Pancreas (tissue), 10 donors: ENCODE measurements around the gene SUGP2. TPM values are rescaled to one million over a fixed set of nuclear protein-coding genes. Genes with fewer than 3 reads are reported as not detected.

Experiments
- ATAC-seq, 4 donors: fragments of 200-7000 bp; cut with Tn5 transposase; one replicate each; pipeline versions ENCODE4 v1.8.0 to v1.9.1; 2020; ENCODE audit warnings: mild to moderate bottlenecking in 4 of 4, moderate library complexity in 4 of 4
- DNase-seq, 6 donors: peaks; one replicate each; pipeline ENCODE4 v3.0.0-alpha.2; 2020
- FAIRE-seq: peaks from 2 replicates; lab custom pipeline; 2012; peaks lifted over from hg19 to GRCh38; lab: Jason Lieb, UNC
- H3K27ac ChIP-seq, 4 donors: fragments of 200-600 bp; sonication (generic); 1 replicate in 3 of 4; 2 replicates in 1 of 4; pipeline versions ENCODE4 v1.5.0 to v1.8.0; 2020
- H3K27me3 ChIP-seq, 4 donors: fragments of 200-600 bp; one replicate each; pipeline ENCODE4 v1.8.0; 2021
- H3K36me3 ChIP-seq, 3 donors: fragments of 200-600 bp; sonication (generic) in 1 of 3; one replicate each; pipeline versions ENCODE4 v1.5.0 to v1.8.0; 2020 to 2021
- H3K4me1 ChIP-seq, 3 donors: fragments of 200-600 bp; one replicate each; pipeline ENCODE4 v1.8.0; 2021
- H3K4me3 ChIP-seq, 4 donors: fragments of 200-600 bp; sonication (generic) in 2 of 4; one replicate each; pipeline versions ENCODE4 v1.5.0 to v1.8.0; 2020 to 2021
- H3K9me3 ChIP-seq, 4 donors: fragments of 200-600 bp; one replicate each; pipeline ENCODE4 v1.8.0; 2021
- WGBS, 2 donors: extraction: QIAGEN DNeasy Blood & Tissue Kit; methylation state at CpG; one replicate each; pipeline ENCODE4 v1.1.7; 2013; 5-methylcytosine and 5-hydroxymethylcytosine counted together
- intact Hi-C, 3 donors: fragments of 100-400 bp; cut with DNase I; formaldehyde crosslinking; loops; one replicate each; pipeline versions ENCODE4 v1.11.1 to v1.14.2; 2022
- polyA plus RNA-seq, 2 donors: library from polyadenylated mRNA; stranded (reverse); fragments of 200-250 nt; gene quantifications; one replicate each; pipeline ENCODE4 v1.2.3, GENCODE V29; 2013
- total RNA-seq, 6 donors: library from RNA; stranded (reverse); fragmentation: NEBNext Ultra II Directional in 4 of 6; extraction: Animal tissue kit (Norgen Biotek cat#: 25700) in 4 of 6; gene quantifications; one replicate each; pipeline versions ENCODE4 v1.2.1 to v1.2.4, GENCODE V29; 2021 to 2023
- TF ChIP-seq, protein P1 (sequence below), 4 donors: fragments of 200-600 bp; sonication (generic) in 3 of 4; IDR thresholded peaks; one replicate each; pipeline versions ENCODE4 v1.5.0 to v1.8.0; 2021; ENCODE audit warnings: antibody characterized with exemption in 4 of 4
- donor health status: healthy with polysubstance abuse.
- donor health status: DM: no; HTN: no; CAD: no; lungs with moderate emphysema.
- donor health status: DM: no; HTN: no; CAD: no.
- donor health status: control.
- donor health status: control.
- donor health status: Bipolar disorder and iron deficiency.
- donor health status: DM: yes; HTN: yes; CAD: no.
- donor health status: DM: no; HTN: no; CAD: no.
- donor health status: DM: no; HTN: no; CAD: no.
- donor health status: DM: yes; HTN: yes; CAD: no.

SUGP2 gene
- total and polyA plus RNA-seq, 8 donors, result 15.4 to 60.6 (median 25.3) TPM

DNA sequence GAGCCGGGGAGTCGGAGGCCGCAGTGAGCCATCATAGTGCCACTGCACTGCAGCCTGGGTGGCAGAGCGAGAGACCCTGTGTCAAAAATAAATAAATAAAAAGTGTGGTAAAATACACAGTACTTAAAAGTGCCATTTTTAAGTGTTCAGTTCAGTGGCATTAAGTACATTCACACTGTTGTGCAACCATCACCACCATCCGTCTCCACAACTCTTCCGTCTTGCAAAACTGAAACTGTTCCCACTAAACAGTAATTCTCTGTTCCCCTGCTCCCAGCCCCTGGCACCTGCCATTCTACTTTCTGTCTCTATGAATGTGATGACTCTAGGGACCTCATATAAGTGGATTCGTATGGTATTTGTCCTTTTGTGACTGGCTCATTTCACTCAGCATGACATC is 43.8 kb upstream of the SUGP2 start:
- FAIRE-seq (no peak), ATAC-seq (no peak), DNase-seq (no peak)
- Histone ChIP-seq H3K27me3 (no peaks in the 10 kb centered on the region), H3K9me3 (no peaks in the 10 kb centered on the region), H3K4me1 (no peaks in the 10 kb centered on the region), H3K36me3 (no peaks in the 10 kb centered on the region), H3K4me3 (no peak overlapping the region), H3K27ac (no peak overlapping the region)
- TF ChIP-seq, protein P1, sequence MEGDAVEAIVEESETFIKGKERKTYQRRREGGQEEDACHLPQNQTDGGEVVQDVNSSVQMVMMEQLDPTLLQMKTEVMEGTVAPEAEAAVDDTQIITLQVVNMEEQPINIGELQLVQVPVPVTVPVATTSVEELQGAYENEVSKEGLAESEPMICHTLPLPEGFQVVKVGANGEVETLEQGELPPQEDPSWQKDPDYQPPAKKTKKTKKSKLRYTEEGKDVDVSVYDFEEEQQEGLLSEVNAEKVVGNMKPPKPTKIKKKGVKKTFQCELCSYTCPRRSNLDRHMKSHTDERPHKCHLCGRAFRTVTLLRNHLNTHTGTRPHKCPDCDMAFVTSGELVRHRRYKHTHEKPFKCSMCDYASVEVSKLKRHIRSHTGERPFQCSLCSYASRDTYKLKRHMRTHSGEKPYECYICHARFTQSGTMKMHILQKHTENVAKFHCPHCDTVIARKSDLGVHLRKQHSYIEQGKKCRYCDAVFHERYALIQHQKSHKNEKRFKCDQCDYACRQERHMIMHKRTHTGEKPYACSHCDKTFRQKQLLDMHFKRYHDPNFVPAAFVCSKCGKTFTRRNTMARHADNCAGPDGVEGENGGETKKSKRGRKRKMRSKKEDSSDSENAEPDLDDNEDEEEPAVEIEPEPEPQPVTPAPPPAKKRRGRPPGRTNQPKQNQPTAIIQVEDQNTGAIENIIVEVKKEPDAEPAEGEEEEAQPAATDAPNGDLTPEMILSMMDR (IDR thresholded peaks at IDR 0.05), result no peak
- 95 to 96% methylated on average over 7 of the region's 7 CpGs for WGBS, 2 donors
- intact Hi-C loops, result no loop called here

- Histone ChIP-seq H3K36me3 (no peaks in the 10 kb centered on the region), H3K4me3 (no peak overlapping the region), H3K27me3 (no peaks in the 10 kb centered on the region), H3K27ac (no peak overlapping the region), H3K9me3 (no peaks in the 10 kb centered on the region), H3K4me1 (no peaks in the 10 kb centered on the region)
- TF ChIP-seq, protein P1 (IDR thresholded peaks at IDR 0.05), result no peak
- ATAC-seq, result no peak
- DNase-seq, result no peak
- intact Hi-C loops, result no loop called here
- FAIRE-seq, result no peak
- 94 to 100% methylated on average over 1 of the region's 1 CpG for WGBS, 2 donors
These were observed 43.2 kb upstream of the SUGP2 start for GRCh38 chr19:19076476-19076875.

- ATAC-seq (no peak), FAIRE-seq (no peak), DNase-seq (no peak)
- TF ChIP-seq, protein P1 (IDR thresholded peaks at IDR 0.05), result no peak
- 92 to 93% methylated on average over 8 of the region's 8 CpGs for WGBS, 2 donors
- no peak overlapping the region for H3K27ac ChIP-seq
- H3K4me3 ChIP-seq, result no peak overlapping the region
- intact Hi-C loops, result no loop called here
- H3K9me3 ChIP-seq, result no peaks in the 10 kb centered on the region
- H3K36me3 ChIP-seq, result no peaks in the 10 kb centered on the region
- H3K27me3 ChIP-seq, result no peaks in the 10 kb centered on the region
- H3K4me1 ChIP-seq, result no peaks in the 10 kb centered on the region
These were observed 41.8 kb upstream of the SUGP2 start for GRCh38 chr19:19075126-19075525.

GRCh38 chr19:19074196-19074882 is 41.0 kb upstream of the SUGP2 start:
- Histone ChIP-seq H3K4me1 (no peaks in the 10 kb centered on the region), H3K27ac (no peak overlapping the region), H3K27me3 (no peaks in the 10 kb centered on the region), H3K36me3 (no peaks in the 10 kb centered on the region), H3K4me3 (no peak overlapping the region), H3K9me3 (no peaks in the 10 kb centered on the region)
- TF ChIP-seq, protein P1 (IDR thresholded peaks at IDR 0.05), result no peak
- intact Hi-C loops, result no loop called here
- ATAC-seq, result peak in 2 of 4 donors; percentile 14 to 42
- FAIRE-seq, result no peak
- DNase-seq, result no peak
- 55 to 58% methylated on average over 13 of the region's 13 CpGs for WGBS, 2 donors

DNA sequence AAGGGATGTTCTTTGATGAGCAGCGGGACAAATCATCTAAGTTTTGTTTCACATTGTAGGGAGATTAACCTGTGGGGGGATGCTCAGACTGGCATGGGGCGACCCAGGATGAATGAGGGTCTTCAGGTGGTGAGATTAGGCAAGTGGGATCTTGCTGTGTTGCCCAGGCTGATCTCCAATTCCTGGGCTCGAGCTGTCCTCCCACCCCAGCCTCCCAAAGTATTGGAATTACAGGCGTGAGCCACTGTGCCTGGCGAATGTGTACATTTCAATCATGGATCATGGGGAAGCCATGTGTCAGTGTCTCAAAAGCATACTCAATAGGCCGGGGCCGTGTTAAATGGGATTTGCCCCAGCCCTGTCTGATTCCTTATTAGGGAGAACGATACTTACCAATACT is 38.6 kb upstream of the SUGP2 start:
- FAIRE-seq (no peak), DNase-seq (no peak), ATAC-seq (no peak)
- TF ChIP-seq, protein P1 (IDR thresholded peaks at IDR 0.05), result no peak
- intact Hi-C loops, result no loop called here
- H3K4me1 ChIP-seq, result no peaks in the 10 kb centered on the region
- no peak overlapping the region for H3K27ac ChIP-seq
- no peaks in the 10 kb centered on the region for H3K9me3 ChIP-seq
- no peak overlapping the region for H3K4me3 ChIP-seq
- 94% methylated on average over 8 of the region's 8 CpGs for WGBS, 2 donors
- no peaks in the 10 kb centered on the region for H3K27me3 ChIP-seq
- H3K36me3 ChIP-seq, result no peaks in the 10 kb centered on the region
